22Rv1 (cell line): ENCODE measurements around the gene AHCY.

Experiments used
- ZFX ChIP-seq: fragments of 450-650 bp; IDR thresholded peaks from 2 replicates; pipeline ENCODE4 v1.6.1; 2017; ENCODE audit warnings: antibody characterized with exemption, borderline replicate concordance
- TF ChIP-seq, protein P1 (sequence below): fragments of 450-650 bp; IDR thresholded peaks from 2 replicates; pipeline ENCODE4 v1.5.1; 2017; ENCODE audit warnings: mild to moderate bottlenecking

DNA sequence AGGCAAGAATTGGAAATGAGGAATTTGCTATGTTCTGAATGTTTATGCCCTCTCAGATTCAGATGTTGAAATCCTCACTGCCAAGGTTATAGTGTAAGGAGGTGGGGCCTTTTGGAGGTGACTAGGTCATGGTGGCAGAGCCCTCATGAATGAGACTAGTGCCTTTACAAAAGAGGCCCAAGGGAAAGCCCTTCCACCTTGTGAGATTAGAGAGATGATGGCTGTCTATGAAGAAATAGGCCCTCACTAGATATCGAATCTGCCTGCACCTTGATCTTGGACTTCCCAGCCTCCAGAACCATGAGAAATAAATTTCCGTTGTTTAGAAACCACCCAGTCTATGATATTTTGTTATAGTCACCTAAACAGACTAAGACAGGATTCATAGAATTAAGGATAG is 51.5 kb downstream of the AHCY start:
- TF ChIP-seq, protein P1, sequence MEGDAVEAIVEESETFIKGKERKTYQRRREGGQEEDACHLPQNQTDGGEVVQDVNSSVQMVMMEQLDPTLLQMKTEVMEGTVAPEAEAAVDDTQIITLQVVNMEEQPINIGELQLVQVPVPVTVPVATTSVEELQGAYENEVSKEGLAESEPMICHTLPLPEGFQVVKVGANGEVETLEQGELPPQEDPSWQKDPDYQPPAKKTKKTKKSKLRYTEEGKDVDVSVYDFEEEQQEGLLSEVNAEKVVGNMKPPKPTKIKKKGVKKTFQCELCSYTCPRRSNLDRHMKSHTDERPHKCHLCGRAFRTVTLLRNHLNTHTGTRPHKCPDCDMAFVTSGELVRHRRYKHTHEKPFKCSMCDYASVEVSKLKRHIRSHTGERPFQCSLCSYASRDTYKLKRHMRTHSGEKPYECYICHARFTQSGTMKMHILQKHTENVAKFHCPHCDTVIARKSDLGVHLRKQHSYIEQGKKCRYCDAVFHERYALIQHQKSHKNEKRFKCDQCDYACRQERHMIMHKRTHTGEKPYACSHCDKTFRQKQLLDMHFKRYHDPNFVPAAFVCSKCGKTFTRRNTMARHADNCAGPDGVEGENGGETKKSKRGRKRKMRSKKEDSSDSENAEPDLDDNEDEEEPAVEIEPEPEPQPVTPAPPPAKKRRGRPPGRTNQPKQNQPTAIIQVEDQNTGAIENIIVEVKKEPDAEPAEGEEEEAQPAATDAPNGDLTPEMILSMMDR: no peak
- no peak for TF ChIP-seq ZFX
